ENCODE measurements around the gene ZNF594.
"Not testable (repeated sequence)": the region's sequence is repeated elsewhere in the genome, so short reads cannot be mapped to it uniquely, and the experiment has no call there.

The ZNF594 gene

DNA sequence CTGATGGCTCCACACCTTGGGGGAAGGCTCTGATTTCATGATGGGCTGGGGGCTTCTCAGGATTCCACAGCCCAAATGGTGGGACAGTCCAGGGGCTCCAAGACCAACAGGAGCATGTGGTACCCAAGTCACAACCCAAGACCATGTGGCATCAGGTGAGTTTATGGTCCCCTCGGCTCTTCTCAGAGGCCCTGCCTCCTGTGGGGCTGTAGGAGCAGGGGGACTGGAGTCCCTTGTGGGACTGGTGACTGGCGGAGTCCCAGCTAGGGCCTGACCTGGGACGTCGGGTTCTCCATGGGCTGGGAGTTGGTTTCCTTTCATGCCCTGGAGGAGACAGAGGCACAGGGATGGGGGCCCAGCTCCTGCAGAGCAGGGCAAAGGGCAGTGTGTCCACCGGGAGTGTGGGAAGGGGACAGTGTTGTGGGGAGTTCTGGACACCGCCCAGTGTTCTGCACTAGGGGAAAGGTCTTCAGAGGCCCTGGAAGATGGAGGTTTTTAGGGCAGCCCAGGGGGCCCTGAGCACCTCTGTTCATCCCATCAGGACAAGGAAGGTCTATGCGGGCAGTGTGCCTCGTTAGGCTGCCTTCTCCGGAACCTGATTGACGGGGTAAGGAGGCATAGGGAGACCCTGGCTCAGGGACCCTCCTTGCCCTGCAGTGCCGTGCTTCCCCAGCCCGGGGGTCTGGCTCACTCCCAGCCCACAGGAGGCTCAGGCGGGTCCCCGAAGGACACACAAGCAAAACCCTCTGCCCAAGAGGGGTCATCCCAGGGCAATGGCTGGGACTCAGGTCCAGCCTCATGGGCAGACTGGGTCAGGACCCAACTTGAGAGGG lies 54.9 kb downstream of the ZNF594 start:
- not testable (repeated sequence) for H3K27ac Mint-ChIP-seq; H3K36me3 Mint-ChIP-seq; H3K4me3 Mint-ChIP-seq; H3K9me3 Mint-ChIP-seq; H3K4me1 Mint-ChIP-seq; DNase-seq (ENCODE audit: low spot score in 2 of 2); ATAC-seq (ENCODE audit: low read depth); H3K27me3 Mint-ChIP-seq

DNA sequence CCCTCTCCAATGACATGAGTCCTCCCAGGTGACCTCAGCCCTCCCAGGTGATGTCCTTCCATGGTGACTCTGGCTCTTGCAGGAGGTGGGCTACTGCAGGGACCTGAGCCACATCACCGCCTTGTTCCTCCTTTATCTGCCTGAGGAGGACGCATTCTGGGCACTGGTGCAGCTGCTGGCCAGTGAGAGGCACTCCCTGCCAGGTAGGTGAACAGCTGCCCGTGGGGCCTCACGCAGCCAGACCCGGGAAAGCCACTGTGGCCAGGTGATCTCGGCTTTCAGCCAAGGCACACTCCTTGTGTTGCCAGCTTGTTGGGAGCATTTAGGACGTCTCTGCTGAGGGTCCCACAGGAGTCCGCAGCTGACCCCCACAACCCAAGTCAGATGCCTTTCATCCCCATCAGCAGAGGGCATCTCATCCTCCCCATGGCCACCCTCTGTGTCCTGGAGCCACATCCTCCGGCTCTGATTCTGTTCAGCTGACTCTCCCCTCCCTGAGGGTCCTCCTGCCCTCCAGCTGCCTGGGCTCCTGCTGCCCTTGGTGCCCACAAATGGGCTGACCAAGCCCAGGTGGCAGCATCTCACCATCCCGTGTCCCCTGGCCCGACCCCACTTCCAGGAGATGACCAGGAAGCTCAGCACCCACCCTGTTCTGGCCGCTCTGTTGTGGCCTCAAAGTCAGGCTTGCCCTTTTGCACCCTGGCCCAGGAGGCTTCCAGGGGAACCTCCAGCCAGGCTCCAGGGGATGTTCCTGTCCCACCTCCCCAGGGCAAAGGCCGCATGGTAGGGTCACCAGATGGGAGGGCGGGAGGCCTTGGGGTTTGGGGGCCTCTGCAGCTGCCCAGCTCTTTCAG lies 55.7 kb downstream of the ZNF594 start:
- Mint-ChIP-seq H3K4me1 (peaks cover 5% of the 10 kb centered on the region), H3K27me3 (peaks cover 4% of the 10 kb centered on the region), H3K27ac (no peak overlapping the region), H3K36me3 (no peaks in the 10 kb centered on the region), H3K4me3 (no peak overlapping the region), H3K9me3 (no peaks in the 10 kb centered on the region)
- DNase-seq (ENCODE audit: low spot score in 2 of 2), result no peak
- no peak for ATAC-seq (ENCODE audit: low read depth)

DNA sequence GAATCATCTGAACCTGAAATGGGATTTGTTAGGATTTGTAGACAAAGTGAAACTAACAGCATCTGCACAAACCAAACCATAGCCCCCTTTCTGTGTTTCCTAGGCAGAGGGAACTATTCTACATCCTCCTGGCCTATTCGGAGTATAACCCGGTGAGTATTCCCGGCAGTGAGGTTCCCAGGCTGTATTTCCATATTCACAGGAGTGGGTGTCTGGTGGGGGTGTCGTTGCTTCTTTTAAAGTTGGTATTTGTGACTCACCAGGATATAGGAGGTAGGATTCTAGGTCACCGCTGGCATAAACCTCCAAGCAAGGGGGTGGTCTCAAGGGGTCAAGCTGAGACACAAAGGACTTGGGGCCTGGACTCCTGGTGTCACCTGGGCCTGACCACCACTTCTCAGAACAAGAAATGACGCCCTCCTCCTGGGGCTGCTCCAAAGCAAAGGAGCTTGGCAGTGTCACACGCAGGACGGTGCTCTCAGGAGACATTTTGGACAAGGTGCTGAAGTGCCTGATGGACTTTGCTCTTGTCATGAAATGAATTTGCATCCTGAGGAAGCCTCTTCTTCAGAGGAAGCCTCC lies 56.4 kb downstream of the ZNF594 start:
- not testable (repeated sequence) for H3K27me3 Mint-ChIP-seq, H3K4me3 Mint-ChIP-seq

DNA sequence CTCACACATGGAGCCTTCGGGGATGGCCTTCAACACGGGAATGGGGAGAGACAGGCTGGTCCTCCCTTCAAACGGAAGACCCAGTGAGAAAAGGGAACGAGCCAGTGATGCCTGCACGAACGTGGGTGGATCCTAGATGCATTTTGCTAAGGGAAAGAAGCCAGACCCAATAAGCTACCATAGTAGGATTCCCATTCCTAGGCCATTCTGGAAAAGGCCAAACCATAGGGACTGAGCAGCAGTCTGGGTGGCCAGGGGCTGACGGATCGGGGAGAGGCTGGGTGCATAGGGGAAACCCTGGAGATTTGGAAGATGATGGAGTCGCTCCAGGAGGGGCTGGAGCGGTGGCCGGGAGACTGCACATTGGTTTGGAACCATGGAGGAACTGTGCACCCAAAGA lies 57.1 kb downstream of the ZNF594 start:
- H3K4me1 Mint-ChIP-seq; H3K27ac Mint-ChIP-seq; H3K4me3 Mint-ChIP-seq; H3K36me3 Mint-ChIP-seq; DNase-seq (ENCODE audit: low spot score in 2 of 2); H3K27me3 Mint-ChIP-seq; H3K9me3 Mint-ChIP-seq; ATAC-seq (ENCODE audit: low read depth): not testable (repeated sequence)

More for the DNA sequence above, 56.4 kb downstream of the ZNF594 start:
- not testable (repeated sequence) for H3K4me1 Mint-ChIP-seq; H3K27ac Mint-ChIP-seq; ATAC-seq (ENCODE audit: low read depth); H3K9me3 Mint-ChIP-seq; H3K36me3 Mint-ChIP-seq; DNase-seq (ENCODE audit: low spot score in 2 of 2)

DNA sequence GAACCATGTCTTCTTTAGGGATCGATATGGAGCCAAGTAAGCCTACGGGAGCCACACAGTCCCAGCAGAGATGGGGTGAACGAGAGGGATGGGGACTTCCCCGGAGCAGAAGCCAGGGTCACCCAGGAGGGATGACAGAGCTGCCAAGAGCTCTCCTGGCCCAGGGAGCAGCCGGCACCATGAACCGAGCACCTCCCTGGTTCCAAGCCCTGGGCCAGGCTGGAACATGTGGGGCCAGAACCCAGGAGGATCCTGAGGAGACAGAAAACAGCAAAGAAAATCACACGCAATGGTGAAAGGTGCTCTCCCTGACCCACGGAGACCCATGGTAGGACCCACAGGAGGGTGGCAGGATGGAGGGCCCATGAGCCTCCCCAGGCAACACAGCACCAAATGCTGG lies 57.7 kb downstream of the ZNF594 start:
- H3K36me3 Mint-ChIP-seq; H3K27ac Mint-ChIP-seq; DNase-seq (ENCODE audit: low spot score in 2 of 2); H3K27me3 Mint-ChIP-seq; ATAC-seq (ENCODE audit: low read depth); H3K4me3 Mint-ChIP-seq; H3K9me3 Mint-ChIP-seq; H3K4me1 Mint-ChIP-seq: not testable (repeated sequence)

DNA sequence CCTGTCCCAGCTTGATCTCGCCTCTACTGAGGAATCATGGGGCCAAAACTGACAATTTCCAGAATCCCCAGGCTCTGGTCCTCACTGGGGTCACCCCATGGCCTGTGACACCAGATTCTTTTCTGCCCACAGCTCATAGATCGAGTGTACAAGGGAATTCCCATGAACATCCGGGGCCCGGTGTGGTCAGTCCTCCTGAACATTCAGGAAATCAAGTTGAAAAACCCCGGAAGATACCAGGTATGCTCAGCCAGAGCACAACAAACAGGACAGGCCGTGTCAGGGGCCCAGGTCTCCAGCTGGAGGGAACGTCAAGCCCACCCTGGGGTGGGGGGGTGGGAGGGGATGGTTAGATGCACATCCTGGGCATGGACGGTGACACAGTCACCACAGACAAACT lies 58.4 kb downstream of the ZNF594 start:
- Mint-ChIP-seq H3K27ac (no peak overlapping the region), H3K4me3 (no peak overlapping the region), H3K4me1 (peaks cover 2% of the 10 kb centered on the region), H3K9me3 (no peaks in the 10 kb centered on the region), H3K36me3 (no peaks in the 10 kb centered on the region), H3K27me3 (peaks cover 5% of the 10 kb centered on the region)
- DNase-seq (ENCODE audit: low spot score in 2 of 2) (no peak), ATAC-seq (ENCODE audit: low read depth) (no peak)

DNA sequence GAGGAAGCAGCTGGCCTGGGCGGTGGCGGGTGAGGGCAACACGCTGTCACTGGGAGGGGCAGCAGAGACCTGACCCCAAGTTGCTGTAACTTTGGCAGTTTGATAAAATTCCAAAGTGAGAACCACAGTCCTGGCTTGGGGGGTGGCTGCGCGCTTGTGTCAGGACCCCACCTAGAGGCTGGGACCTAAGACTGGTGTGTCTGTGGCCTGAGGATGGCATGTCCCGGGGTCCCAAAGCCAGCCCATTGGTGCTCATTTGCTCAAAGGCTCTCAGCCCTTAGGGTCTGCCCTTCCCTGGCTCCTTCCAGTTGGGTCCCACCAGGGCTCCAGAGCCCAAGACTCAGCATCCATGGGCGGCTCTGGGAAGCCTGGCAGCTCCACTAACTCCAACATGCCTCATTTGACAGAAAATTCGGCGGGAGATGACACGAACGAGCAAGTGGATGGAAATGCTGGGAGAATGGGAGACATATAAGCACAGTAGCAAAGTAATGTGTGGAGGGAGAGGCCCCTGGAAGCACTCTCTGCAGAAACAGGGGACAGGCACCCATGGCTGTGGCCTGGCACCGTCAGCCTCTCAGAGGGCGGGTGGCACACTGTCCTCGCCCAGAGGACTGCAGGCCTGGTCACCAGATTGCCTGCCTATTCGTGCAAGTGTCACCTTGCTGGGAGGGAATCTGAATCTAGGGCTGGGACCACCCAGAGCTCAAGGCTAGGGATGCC lies 59.0 kb downstream of the ZNF594 start:
- not testable (repeated sequence) for ATAC-seq (ENCODE audit: low read depth)

DNA sequence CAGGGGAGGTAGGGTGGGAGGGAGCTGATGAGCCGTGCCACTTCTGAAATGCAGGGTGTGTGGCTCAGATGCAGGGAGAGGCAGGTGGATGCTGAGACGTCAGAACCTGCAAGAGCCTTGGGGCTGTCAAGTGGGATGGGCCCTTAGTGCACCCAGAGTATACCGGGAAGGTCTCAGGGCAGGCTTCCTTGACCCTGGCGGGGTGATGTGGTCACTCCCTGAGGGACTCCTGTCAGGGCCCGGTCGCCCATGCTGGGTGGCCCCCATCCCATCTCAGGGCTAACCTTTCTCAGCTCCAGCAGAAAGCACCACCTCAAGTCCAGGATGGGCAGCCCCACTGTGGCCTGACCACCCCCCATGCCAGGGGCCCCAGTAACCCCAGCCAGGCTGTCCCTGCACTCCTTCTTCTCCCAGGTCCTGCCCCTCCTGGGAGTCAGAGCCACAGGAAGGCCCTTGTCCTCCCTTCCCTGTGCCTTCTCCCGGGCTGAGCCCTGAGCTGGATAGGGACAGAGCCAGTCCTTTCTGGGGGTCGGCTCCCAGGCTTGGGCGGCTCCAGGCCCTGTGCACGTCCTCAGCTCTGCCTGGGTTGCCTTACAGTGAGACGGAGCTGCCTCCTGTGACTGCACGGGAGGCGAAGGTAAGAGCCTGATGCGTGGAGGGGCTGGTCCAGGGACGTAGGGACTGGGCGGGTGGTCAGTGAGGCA lies 59.7 kb downstream of the ZNF594 start:
- H3K9me3 Mint-ChIP-seq; H3K4me1 Mint-ChIP-seq; H3K27me3 Mint-ChIP-seq; H3K36me3 Mint-ChIP-seq; H3K27ac Mint-ChIP-seq; ATAC-seq (ENCODE audit: low read depth); H3K4me3 Mint-ChIP-seq: not testable (repeated sequence)
- peak in 1 of 2 donors; percentile 11 for DNase-seq (ENCODE audit: low spot score in 2 of 2)

More for the DNA sequence above, 59.0 kb downstream of the ZNF594 start:
- H3K36me3 Mint-ChIP-seq; H3K4me3 Mint-ChIP-seq; H3K27me3 Mint-ChIP-seq; H3K27ac Mint-ChIP-seq; H3K4me1 Mint-ChIP-seq; DNase-seq (ENCODE audit: low spot score in 2 of 2); H3K9me3 Mint-ChIP-seq: not testable (repeated sequence)

DNA sequence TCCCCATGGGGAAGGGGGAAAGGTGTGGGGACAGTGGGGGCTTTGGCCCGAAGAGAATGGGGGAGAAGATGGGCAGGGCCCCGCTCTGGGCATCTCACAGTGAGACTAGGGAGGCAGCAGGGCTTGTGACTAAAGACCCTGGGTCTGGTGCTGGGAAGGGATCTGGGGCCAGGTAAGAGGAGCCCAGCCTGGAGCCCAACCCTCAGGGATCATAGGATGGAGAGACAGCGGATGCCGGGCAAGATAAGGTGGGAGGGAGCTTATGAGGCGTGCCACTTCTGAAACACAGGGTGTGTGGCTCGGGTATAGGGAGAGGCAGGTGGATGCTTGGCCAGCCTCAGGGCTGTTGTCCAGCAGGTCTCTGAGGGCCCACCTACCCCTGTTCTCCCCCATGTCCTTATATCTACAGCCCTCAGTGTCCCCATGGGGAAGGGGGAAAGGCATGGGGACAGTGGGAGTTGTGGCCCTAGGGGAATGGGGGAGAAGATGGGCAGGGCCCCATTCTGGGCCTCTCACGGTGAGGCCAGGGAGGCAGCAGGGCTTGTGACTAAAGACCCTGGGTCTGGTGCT lies 60.4 kb downstream of the ZNF594 start:
- H3K27ac Mint-ChIP-seq, result no peak overlapping the region
- H3K9me3 Mint-ChIP-seq, result no peaks in the 10 kb centered on the region
- ATAC-seq (ENCODE audit: low read depth) (no peak), DNase-seq (ENCODE audit: low spot score in 2 of 2) (peak in 1 of 2 donors; percentile 7)
- H3K27me3 Mint-ChIP-seq, result peaks cover 12% of the 10 kb centered on the region
- H3K4me1 Mint-ChIP-seq, result peaks cover 2% of the 10 kb centered on the region
- H3K36me3 Mint-ChIP-seq, result no peaks in the 10 kb centered on the region
- H3K4me3 Mint-ChIP-seq, result no peak overlapping the region

DNA sequence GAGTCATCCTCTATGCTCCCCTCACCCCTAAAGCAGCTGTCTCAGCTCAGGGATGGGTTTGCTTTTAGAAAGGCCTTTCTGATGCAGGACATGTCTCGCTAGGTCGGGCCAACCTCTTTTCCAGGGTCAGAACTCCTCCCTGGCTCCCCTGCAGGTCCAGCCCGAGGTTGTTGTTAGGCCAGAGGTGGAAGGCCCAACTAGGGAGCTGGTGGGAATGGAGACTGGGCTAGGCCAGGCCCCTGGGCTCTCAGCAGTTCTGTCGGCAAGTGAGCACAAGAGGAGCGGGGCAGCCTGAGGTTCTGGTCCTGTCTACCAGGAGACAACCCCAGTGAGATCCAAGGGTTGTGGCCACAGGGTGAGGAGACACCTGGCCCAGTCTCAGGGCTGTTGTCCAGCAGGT lies 61.0 kb downstream of the ZNF594 start:
- H3K27ac Mint-ChIP-seq, H3K4me1 Mint-ChIP-seq: not testable (repeated sequence)

DNA sequence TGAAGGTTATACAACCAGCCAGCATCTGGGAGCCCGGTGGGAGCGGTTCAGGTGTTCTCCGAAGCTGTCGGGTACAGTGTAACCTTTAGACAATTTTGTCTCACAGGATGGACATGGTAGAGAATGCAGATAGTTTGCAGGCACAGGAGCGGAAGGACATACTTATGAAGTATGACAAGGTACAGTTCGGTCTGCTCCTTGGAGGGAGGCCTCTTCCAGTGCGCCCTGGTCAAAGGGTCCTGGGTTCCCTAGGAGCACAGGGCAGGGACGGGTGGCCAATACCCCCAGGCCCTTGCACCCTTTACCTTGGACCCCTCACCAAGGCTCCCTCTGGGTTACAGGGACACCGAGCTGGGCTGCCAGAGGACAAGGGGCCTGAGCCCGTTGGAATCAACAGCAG lies 61.4 kb downstream of the ZNF594 start:
- DNase-seq (ENCODE audit: low spot score in 2 of 2), result peak in 1 of 2 donors; percentile 6
- not testable (repeated sequence) for ATAC-seq (ENCODE audit: low read depth); H3K27ac Mint-ChIP-seq; H3K4me1 Mint-ChIP-seq; H3K36me3 Mint-ChIP-seq; H3K4me3 Mint-ChIP-seq; H3K9me3 Mint-ChIP-seq
- H3K27me3 Mint-ChIP-seq, result peaks cover 12% of the 10 kb centered on the region

More for the DNA sequence above, 61.0 kb downstream of the ZNF594 start:
- H3K4me3 Mint-ChIP-seq; H3K36me3 Mint-ChIP-seq; ATAC-seq (ENCODE audit: low read depth); H3K9me3 Mint-ChIP-seq: not testable (repeated sequence)
- DNase-seq (ENCODE audit: low spot score in 2 of 2), result peak in 1 of 2 donors; percentile 10
- peaks cover 12% of the 10 kb centered on the region for H3K27me3 Mint-ChIP-seq

DNA sequence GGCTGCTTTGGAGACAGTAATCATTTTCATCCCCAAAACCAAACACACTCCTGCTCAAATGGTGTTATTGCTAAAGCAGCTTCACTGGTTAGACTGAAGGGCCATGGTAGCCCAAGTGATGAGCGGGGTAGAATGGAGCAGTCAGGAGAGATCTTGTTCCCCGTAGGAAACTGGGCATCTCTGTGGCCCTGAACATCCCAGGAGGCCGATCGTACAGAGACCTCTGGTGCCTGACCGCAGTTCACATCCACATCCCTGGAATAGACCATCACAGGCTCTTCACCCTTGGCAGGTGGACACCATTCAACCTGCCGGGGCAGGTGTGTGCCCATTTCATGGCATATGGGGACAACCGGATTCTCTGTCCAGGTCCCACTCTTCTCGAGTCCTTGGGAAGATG lies 61.9 kb downstream of the ZNF594 start:
- H3K4me1 Mint-ChIP-seq; H3K27ac Mint-ChIP-seq; H3K36me3 Mint-ChIP-seq; H3K4me3 Mint-ChIP-seq; H3K9me3 Mint-ChIP-seq; ATAC-seq (ENCODE audit: low read depth): not testable (repeated sequence)
- DNase-seq (ENCODE audit: low spot score in 2 of 2), result peak in 1 of 2 donors; percentile 6
- H3K27me3 Mint-ChIP-seq, result peaks cover 12% of the 10 kb centered on the region
